G401 (cell line): Measurements from ENCODE around the gene AAMP. TPM values are rescaled to one million over a fixed set of nuclear protein-coding genes. Genes with fewer than 3 reads are reported as not detected.
"Not testable (repeated sequence)": the region's sequence is repeated elsewhere in the genome, so short reads cannot be mapped to it uniquely, and the experiment has no call there.

Experiments used
- DNase-seq: peaks from one replicate; pipeline ENCODE4 v3.0.0-alpha.2; 2015; ENCODE audit warnings: low spot score
- in situ Hi-C: cut with HindIII; loops from 2 replicates; pipeline ENCODE4 v1.10.0; 2016; ENCODE audit warnings: low sequenced_read_pairs, mixed read lengths
- total RNA-seq: library from RNA; depleted of rRNA; stranded (reverse); fragments of >200 nt; shearing (Covaris generic); gene quantifications from 2 replicates; pipeline ENCODE4 v1.2.3, GENCODE V29; 2014; rRNA removed

AAMP gene
- 128 and 217 TPM in 2 replicates for total RNA-seq

GRCh38 chr2:218269900-218270720 lies at the start of gene AAMP, which contains the start of gene PNKD:
AAMP (minus strand) TSS chr2:218270137; CDS start chr2:218270086, 51 bp downstream.
PNKD (plus strand) TSS chr2:218270519; CDS start chr2:218270536, 17 bp downstream.
- peak; percentile 100 for DNase-seq
- in situ Hi-C loops, result no loop called here

GRCh38 chr2:218318241-218318640 lies 48.3 kb upstream of the AAMP start:
- in situ Hi-C loops, result no loop called here

GRCh38 chr2:218317835-218318234 lies 47.9 kb upstream of the AAMP start:
- no peak for DNase-seq
- in situ Hi-C loops, result no loop called here

More at GRCh38 chr2:218318241-218318640, 48.3 kb upstream of the AAMP start:
- DNase-seq, result no peak

GRCh38 chr2:218317303-218317630 lies 47.3 kb upstream of the AAMP start:
- in situ Hi-C loops, result no loop called here
- no peak for DNase-seq

- DNase-seq, result no peak
Measured at GRCh38 chr2:218315397-218315796, 45.5 kb upstream of the AAMP start.

GRCh38 chr2:218314764-218315163 lies 44.8 kb upstream of the AAMP start:
- in situ Hi-C loops, DNase-seq: not testable (repeated sequence)

More at GRCh38 chr2:218315397-218315796, 45.5 kb upstream of the AAMP start:
- in situ Hi-C loops, result no loop called here

- in situ Hi-C loops, result no loop called here
- no peak for DNase-seq
Measured at GRCh38 chr2:218313356-218313755, 43.4 kb upstream of the AAMP start.

GRCh38 chr2:218312267-218312756 lies 42.4 kb upstream of the AAMP start:
- in situ Hi-C loops, result no loop called here

GRCh38 chr2:218311541-218312266 lies 41.8 kb upstream of the AAMP start:
- DNase-seq, in situ Hi-C loops: not testable (repeated sequence)

More at GRCh38 chr2:218312267-218312756, 42.4 kb upstream of the AAMP start:
- no peak for DNase-seq

- in situ Hi-C loops, result no loop called here
- no peak for DNase-seq
Measured at GRCh38 chr2:218310853-218311540, 41.1 kb upstream of the AAMP start.

GRCh38 chr2:218307415-218308090 lies 37.6 kb upstream of the AAMP start:
- in situ Hi-C loops, result no loop called here

GRCh38 chr2:218306184-218306920 lies 36.4 kb upstream of the AAMP start:
- in situ Hi-C loops, result no loop called here
- DNase-seq, result no peak

More at GRCh38 chr2:218307415-218308090, 37.6 kb upstream of the AAMP start:
- no peak for DNase-seq

- no peak for DNase-seq
- in situ Hi-C loops, result no loop called here
Measured at GRCh38 chr2:218305383-218305782, 35.4 kb upstream of the AAMP start.

- in situ Hi-C loops, result no loop called here
- DNase-seq, result peak; percentile 85
Measured at GRCh38 chr2:218301176-218301819, 31.4 kb upstream of the AAMP start.

GRCh38 chr2:218300141-218300540 lies 30.2 kb upstream of the AAMP start:
- in situ Hi-C loops, result no loop called here

GRCh38 chr2:218298314-218298875 lies 28.5 kb upstream of the AAMP start:
- DNase-seq, result no peak
- in situ Hi-C loops, result no loop called here

More at GRCh38 chr2:218300141-218300540, 30.2 kb upstream of the AAMP start:
- DNase-seq, result no peak

- in situ Hi-C loops, result no loop called here
- DNase-seq, result no peak
Measured at GRCh38 chr2:218296847-218297246, 26.9 kb upstream of the AAMP start.
